ENCODE measurements around the gene JAZF1.

Gene JAZF1

DNA sequence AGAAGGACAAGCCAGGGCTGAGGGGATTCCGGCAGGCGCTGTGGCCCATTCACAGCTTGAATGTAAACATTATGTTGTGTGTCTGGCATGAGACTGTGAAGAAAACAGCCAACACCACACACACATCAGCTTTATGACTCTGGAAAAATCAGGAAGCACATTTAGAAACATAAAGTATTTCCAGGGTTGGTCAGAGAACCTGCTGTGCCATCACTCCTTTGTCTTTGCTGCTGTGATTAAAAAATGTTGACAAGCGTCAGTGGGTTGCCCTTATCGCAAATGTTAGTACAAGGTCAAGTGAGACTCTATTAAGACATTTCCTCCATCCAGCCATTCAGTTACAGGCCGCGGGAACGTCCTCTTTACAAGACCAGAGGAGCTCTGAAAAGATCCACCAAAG lies 345.2 kb downstream of the JAZF1 start:
- no peak for DNase-seq (ENCODE audit: low read depth)

DNA sequence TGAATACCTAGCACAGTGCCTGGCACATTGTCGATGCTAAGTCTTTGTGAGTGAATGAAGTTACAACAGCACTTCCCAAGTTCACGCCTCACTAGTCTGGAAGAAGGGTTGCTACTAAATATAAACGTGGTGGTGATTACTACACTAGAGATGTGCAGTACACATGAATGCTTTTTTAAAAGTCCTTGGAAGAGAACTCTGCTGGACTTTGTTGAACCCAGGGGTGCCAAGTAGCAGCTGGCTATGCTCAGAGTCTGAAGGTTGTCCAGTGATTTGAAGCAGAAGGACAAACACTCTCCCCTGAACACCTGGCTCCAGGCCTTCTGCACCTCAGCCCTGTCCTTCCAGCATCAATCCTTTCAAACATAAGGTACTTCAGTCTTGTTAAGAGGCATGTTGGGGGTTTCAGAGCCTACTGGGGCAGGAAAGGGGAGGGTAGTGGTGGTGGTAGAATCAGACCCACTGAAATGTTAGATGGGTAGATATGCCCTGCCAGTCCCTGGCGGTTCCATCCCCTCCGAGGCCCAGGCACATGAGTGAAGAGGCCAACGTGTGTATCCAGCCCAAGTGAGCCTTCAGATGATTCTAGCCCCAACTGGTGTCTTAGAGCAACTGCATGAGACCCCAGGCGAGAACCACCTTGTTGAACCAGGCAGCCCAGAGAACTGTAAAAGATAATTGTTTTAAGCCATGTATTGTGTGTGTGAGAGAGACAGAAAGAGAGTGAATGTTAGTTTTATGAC lies 346.2 kb downstream of the JAZF1 start:
- no peak for DNase-seq (ENCODE audit: low read depth)

DNA sequence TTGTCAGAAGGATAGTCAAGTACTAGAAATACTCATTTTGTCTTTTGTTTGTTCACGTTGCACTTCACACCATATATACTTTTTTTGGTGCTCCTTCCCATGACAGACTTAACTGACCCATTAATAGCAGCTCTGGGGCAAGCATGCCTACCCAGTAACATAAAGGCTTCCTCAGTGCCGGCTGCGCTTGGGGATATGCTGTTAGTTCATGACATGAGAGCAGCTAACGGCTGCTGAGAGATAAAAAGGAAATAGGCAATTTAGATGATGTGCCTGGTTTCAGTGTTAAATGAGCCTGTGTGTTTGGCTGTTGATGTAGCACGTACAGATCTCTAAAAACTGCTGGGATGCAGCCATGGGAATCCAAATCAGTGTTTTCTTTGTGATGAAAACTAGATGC lies 354.2 kb downstream of the JAZF1 start:
- DNase-seq (ENCODE audit: low read depth): no peak

DNA sequence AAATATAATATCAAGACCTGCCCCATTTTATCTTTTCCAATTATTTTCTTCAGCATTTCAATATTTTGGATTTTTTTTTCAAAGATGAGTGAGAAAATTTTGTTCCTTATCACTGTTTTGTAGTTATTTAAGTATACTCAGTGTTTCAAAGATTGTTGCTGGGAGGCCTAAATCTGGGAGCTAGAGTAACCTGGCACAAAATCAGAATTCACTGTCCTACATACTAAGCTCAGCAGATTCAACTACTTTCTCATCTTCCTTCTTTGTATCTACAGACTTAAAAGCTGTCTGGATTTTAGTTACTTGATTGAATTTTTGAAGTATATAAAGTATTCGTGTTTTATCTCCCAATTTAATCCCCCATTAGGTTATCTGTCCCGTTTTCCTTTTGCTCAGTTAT lies 354.7 kb downstream of the JAZF1 start:
- no peak for DNase-seq (ENCODE audit: low read depth)

DNA sequence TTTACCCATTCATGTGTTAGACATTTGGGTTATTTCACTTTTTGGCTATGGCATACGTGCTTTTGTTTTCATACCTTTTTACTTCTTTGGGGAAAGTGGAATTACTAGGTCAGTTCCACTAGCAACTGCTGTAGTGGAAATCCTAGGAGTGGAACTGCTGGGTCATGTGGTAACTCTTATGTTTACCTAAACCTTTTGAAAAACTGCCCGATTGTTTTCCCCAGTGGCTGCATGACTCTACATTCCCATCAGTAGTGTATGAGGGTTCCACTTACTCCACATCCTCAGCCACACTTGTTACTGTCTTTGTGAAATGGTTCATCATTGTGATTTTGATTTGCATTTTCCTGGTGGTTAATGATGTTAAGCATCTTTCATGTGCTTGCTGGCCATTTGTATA lies 358.4 kb downstream of the JAZF1 start:
- no peak for DNase-seq (ENCODE audit: low read depth)

DNA sequence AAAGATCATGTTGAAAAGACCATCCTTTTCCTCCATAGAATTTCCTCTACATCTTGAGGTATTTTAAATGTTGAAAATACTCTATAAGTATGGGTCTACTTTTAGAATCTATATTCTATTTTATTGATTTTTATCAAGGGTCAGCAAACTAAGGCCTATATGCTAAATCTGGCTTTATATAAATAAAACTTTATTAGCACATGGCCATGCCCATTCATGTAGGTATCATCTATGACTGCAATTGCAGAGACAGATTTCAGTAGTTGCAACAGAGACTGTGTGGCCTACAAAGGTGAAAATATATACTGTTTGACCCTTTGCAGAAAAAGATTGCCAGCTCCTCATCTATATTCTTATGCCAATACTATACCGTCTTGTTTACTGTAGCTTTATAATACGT lies 367.9 kb downstream of the JAZF1 start:
- DNase-seq (ENCODE audit: low read depth): no peak

DNA sequence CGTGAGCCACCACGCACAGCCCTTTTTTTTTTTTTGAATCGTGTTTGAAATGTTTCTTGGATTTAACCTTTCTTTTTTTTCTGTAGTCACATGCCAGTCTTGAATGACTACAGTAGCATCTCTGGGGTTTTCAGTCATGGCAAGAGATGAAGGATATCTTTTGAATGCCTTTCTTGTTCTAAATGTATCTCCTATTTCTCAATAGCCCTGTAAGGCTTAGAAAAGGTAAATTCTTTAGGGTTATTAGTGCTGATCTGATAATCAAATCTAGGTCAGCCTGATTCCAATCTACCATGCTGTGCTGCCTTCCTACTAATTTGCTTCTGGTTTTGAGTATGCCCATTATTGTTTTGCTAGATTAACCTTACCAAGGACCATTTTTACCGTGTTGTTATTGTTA lies 370.4 kb downstream of the JAZF1 start:
- no peak for DNase-seq (ENCODE audit: low read depth)

DNA sequence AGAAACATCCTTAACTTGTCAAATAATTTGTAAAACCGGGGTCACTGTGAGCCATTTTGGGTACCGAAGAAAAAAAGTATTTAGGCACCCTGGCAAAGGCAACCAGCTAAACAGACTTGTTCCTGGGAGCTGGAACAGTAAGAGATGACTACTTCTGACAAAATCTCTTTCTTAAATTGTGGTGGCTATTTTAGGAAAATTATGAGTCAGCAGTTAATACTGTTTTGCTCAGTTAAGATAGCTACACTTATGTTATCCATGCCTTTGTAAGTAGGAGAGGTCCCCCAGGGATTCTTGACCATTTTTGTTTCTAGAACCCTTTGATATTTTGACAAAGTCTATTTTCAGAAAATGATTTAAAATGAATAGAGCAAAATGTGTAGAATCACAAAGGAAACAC lies 372.0 kb downstream of the JAZF1 start:
- DNase-seq (ENCODE audit: low read depth): no peak

DNA sequence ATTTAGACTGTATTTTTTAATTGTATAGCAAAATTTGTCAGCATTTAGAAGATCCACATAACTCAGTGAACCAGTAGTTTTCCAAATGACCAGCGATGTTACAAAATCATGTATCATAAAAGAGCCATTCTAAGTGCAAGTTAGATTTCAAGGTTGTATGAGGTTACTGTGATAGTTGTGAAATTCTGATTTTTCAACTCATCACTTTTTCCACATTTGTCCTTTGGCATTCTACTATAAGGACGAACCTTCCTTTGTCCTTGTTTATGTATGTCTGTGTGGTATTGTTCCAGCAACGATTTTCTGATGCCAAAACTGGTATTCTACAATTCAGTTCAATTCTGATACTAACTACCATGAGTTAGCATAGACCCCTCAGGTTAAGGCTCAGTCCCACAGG lies 376.5 kb downstream of the JAZF1 start:
- no peak for DNase-seq (ENCODE audit: low read depth)

DNA sequence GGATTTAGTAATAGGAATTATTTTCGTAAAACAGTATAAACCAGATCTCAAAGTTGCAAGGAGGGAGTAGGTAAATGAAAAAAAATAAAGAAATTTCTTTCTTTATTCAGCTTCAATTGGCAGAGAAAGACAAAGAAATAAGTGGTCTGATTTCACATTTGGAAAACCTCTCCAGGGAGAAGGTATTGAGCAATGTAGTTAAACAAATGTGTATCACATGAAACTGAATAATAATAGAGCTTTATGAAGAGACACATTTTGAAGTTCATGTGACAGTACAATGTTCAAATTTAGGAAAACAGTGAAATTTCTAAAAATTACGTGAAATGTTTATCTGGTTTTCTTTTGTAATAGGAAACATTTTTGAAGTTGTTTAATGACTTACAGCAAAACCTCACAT lies 377.6 kb downstream of the JAZF1 start:
- DNase-seq (ENCODE audit: low read depth): no peak

DNA sequence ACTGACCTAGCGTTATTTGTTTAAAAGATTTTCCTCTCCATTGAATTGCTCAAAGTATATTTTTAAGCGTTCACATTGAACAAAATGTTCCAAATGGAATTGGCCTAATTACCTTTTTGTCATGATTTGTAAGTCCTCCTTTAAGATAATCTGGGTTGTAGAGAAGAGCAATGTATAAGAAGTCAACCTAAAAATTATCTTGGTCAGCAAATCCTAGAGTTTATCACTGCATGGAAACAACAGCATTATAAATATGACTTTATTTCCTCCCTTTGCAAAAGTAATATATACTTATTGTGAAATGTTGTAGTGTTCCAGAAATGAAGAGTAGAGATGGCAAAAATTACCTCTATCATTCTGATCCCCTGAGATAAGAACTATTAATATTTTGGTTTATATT lies 381.4 kb downstream of the JAZF1 start:
- no peak for DNase-seq (ENCODE audit: low read depth)

DNA sequence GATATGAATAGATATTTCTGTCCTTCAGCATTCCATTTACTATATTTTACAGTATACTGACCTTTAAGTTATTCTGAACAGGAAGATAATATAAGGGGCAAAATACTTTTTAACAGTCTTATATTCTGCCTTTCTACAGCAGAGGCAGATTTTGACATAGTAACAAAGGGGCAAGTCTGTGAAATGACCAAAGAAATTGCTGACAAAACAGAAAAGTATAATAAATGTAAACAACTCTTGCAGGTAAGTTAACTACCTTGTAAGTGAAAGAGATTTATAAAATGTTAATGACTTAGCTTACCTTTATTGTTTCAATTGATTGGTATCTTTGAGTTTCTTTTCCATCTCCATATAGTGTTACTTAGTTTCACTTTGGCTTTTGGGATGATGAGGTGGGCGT lies 384.6 kb downstream of the JAZF1 start:
- no peak for DNase-seq (ENCODE audit: low read depth)

DNA sequence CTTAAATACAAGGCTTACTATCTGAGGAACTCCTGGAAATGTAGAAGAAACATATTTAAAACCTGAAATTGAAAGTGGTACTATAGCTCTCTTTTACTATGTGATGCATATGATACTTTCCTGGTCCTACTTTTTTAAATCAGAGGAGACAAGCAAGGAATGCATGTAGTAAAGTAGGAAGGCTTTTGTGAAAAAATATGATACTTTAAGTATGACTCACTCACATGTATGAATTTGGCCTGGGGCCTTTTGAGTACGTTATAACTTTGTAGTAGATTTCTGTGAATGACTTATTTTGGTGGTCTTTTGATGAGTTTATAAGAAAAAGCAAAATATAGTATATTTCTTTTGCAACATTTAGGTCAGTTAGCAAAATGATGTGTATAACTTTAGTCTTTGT lies 386.8 kb downstream of the JAZF1 start:
- no peak for DNase-seq (ENCODE audit: low read depth)

DNA sequence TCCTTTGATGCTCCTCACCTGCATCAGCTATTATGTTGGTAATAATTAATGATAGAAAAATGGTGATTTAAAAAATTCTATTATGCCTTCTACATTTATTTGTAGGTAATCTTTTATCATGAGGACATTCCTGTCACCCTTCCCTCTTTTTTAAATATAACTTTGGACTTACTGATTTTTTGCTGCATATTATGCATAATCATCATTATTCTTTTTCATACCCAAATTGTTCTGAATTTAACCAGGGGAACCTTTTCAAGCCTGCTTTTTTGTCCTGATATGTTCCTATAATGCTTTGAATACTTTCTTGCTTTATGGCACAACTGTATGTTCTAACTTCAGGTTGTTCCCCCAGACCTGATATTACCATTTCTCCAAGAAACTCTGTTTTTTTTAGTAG lies 392.2 kb downstream of the JAZF1 start:
- no peak for DNase-seq (ENCODE audit: low read depth)

DNA sequence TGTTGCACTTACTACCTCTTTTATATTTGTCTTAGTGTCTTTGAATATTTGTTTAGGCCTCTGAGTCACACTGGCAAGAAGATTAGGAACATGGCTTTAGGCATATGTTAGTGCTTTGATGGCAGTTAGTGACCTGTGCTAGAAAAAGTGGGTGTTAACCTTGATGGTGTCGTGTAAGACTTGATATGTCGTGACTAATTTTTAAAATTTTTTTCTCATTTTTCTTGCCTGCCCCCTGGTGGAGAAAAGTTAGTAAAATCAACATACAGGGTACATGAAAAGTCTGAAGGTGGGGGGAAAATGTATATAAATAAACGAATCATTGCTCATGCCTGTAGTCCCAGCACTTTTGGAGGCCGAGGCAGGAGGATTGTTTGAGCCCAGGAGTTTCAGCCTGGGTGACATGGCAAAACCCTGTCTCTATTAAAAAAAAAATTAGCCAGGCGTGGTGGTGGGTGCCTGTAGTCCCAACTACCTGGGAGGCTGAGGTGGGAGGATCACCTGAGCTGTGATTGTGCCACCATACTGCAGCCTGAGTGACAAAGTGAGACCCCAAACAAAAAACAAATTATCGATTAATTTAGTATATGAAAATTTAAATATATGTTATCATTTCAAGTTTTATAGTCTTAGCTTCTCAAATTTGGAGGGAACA lies 396.1 kb downstream of the JAZF1 start:
- no peak for DNase-seq (ENCODE audit: low read depth)

DNA sequence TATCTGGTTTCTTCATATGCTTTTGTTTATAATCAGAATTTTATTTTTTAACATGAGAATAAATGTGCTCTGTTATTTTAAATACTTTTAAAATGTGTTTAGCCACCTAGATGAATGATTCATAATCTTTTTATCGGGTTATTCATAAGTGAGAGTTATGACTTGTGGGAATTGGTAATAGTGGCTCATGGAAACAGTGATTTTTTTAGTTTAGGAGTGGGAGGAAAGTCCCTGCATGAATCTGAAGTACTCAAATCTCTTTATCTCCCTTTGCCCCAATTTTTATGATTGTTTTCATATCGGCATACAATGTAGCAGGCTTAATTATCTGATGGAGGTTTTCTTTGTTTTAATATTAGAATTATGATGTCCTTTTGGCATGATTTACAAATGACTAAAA lies 397.7 kb downstream of the JAZF1 start:
- DNase-seq (ENCODE audit: low read depth): no peak

DNA sequence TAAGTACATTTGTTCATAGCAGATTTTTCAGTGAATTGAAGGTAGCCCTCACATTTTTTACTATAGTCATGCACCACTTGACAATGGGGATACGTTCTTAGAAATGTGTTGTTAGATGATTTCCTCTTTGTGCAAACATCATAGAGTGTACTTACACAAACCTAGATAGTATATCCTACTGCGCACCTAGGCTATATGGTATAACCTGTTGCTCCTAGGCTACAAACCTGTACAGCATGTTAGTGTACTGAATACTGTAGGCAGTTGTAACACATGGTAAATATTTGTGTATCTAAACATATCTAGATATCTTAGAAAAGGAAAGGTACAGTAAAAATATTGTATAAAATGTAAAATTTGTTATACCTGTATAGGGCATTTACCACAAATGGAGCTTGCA lies 399.4 kb downstream of the JAZF1 start:
- no peak for DNase-seq (ENCODE audit: low read depth)
